Endothelial cell of umbilical vein (primary cell): ENCODE measurements around the gene GUCD1.

Experiments used
- CTCF ChIP-seq, 2 donors: IDR thresholded peaks; 1 replicate in 1 of 2; 2 replicates in 1 of 2; pipeline ENCODE4 v1.5.1; 2011; ENCODE audit warnings: low read length in 2 of 2, mild to moderate bottlenecking in 2 of 2, moderate library complexity in 2 of 2, control low read depth in 1 of 2, inconsistent platforms in 1 of 2, low read depth in 1 of 2; ENCODE audit not compliant: insufficient read depth in 1 of 2; ENCODE audit errors: extremely low read depth in 1 of 2
- EZH2 ChIP-seq: IDR thresholded peaks from 2 replicates; pipeline ENCODE4 v1.6.1; 2012; ENCODE audit warnings: borderline replicate concordance, low read depth, mild to moderate bottlenecking, moderate library complexity, low read length, inconsistent platforms; ENCODE audit not compliant: severe bottlenecking
- FOS ChIP-seq: IDR thresholded peaks from 2 replicates; pipeline ENCODE4 v1.6.1; 2011; ENCODE audit warnings: mild to moderate bottlenecking, low read length, moderate library complexity, borderline replicate concordance; ENCODE audit not compliant: insufficient read depth
- GATA2 ChIP-seq: IDR thresholded peaks from 2 replicates; pipeline ENCODE4 v1.7.0; 2011; ENCODE audit warnings: low read depth, mild to moderate bottlenecking, moderate library complexity, mixed read lengths, low read length; ENCODE audit not compliant: insufficient read length, insufficient read depth
- JUN ChIP-seq: IDR thresholded peaks from 2 replicates; pipeline ENCODE4 v1.6.1; 2011; ENCODE audit warnings: borderline replicate concordance, low read depth; ENCODE audit not compliant: insufficient read length, insufficient read depth
- POLR2A ChIP-seq: IDR thresholded peaks from 2 replicates; pipeline ENCODE4 v1.6.1; 2012; ENCODE audit warnings: low read depth, mild to moderate bottlenecking, control low read depth, low read length
- POLR2AphosphoS5 ChIP-seq: IDR thresholded peaks from 2 replicates; pipeline ENCODE4 v1.6.1; 2012; ENCODE audit warnings: low read depth, mild to moderate bottlenecking, control low read depth, low read length, moderate library complexity; ENCODE audit not compliant: insufficient read depth

DNA sequence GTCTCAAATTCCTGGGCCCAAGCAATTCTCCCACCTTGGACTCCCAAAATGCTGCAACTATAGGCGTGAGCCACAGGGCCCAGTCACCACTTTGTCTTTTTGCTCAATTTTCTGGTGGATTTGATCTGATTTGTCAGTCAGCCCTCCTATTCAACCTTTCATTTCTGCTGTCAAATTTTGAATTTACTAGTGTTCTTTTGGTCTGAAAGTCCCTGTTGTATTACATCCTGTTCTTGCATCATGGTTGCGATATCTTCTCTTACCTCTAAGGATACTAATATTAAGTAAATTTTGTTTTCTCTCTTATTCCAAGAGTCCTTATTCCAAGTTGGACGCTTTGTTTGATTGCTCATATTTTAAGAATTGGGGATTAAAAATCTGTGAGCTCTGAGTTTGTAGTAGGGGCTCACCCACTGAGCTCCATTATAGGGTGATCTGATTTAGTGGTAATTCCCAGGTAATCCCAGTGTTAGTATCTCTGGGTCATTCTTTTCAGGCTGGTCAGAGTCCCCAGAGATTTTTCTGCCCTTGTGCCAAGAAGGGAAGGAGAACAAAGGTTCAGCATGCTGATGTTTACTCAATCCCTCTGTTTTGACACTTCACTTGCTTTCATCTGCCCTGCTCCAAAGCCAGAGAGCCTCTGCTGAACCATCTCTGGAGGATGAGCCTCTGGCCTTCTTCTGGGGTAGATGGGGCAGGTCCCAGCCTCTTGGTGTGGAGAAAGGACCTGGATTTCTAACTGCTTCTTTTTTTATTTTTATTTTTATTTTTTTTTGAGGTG is 49.8 kb downstream of the GUCD1 start:
- TF ChIP-seq CTCF (IDR thresholded peaks at IDR 0.05; ENCODE audit: extremely low read depth in 1 of 2, insufficient read depth in 1 of 2, low read depth in 1 of 2, low read length in 2 of 2) (no peak), POLR2A (no peak), EZH2 (no peak), POLR2AphosphoS5 (no peak), FOS (no peak), JUN (no peak), GATA2 (no peak)
